HUES48 (cell line): ENCODE results near the gene PCBP3.

Experiments
- H3K27ac ChIP-seq: one replicate; pipeline ENCODE4 v1.7.0; 2013; ENCODE audit warnings: low read depth, low read length, inconsistent platforms
- H3K27me3 ChIP-seq: 2 replicates; pipeline ENCODE4 v1.6.1; 2013; ENCODE audit warnings: mild to moderate bottlenecking, low read length; ENCODE audit not compliant: control insufficient read depth, insufficient read depth
- H3K36me3 ChIP-seq: 2 replicates; pipeline ENCODE4 v1.6.1; 2013; ENCODE audit warnings: low read length; ENCODE audit not compliant: control insufficient read depth, insufficient read depth
- H3K4me1 ChIP-seq: 2 replicates; pipeline ENCODE4 v1.6.1; 2013; ENCODE audit warnings: mild to moderate bottlenecking, low read length; ENCODE audit not compliant: control insufficient read depth, insufficient read depth
- H3K4me3 ChIP-seq: 2 replicates; pipeline ENCODE4 v1.5.1; 2013; ENCODE audit warnings: mild to moderate bottlenecking, low read depth, low read length
- H3K9ac ChIP-seq: 2 replicates; pipeline ENCODE4 v1.6.1; 2013; ENCODE audit warnings: mild to moderate bottlenecking, low read depth, low read length, moderate library complexity
- H3K9me3 ChIP-seq: 2 replicates; pipeline ENCODE4 v1.6.1; 2013; ENCODE audit warnings: low read length; ENCODE audit not compliant: control insufficient read depth, insufficient read depth

PCBP3 gene

GRCh38 chr21:45874716-45875415 lies 231.3 kb downstream of the PCBP3 start:
- no peaks in the 10 kb centered on the region for H3K9me3 ChIP-seq
- no peaks in the 10 kb centered on the region for H3K27me3 ChIP-seq
- no peaks in the 10 kb centered on the region for H3K36me3 ChIP-seq
- no peaks in the 10 kb centered on the region for H3K4me1 ChIP-seq
- H3K27ac ChIP-seq = no peak overlapping the region
- no peak overlapping the region for H3K9ac ChIP-seq
- H3K4me3 ChIP-seq = no peak overlapping the region

GRCh38 chr21:45875416-45875760 lies 231.9 kb downstream of the PCBP3 start:
- H3K36me3 ChIP-seq = no peaks in the 10 kb centered on the region
- H3K4me1 ChIP-seq = no peaks in the 10 kb centered on the region
- no peaks in the 10 kb centered on the region for H3K9me3 ChIP-seq
- H3K27me3 ChIP-seq = no peaks in the 10 kb centered on the region
- no peak overlapping the region for H3K9ac ChIP-seq
- H3K4me3 ChIP-seq = no peak overlapping the region
- H3K27ac ChIP-seq = no peak overlapping the region

- Histone ChIP-seq H3K9ac (no peak overlapping the region), H3K4me1 (no peaks in the 10 kb centered on the region), H3K27ac (no peak overlapping the region), H3K4me3 (no peak overlapping the region), H3K27me3 (no peaks in the 10 kb centered on the region), H3K9me3 (no peaks in the 10 kb centered on the region), H3K36me3 (no peaks in the 10 kb centered on the region)
These were observed 232.4 kb downstream of the PCBP3 start for GRCh38 chr21:45875881-45876280.

- H3K9ac ChIP-seq = no peak overlapping the region
- no peak overlapping the region for H3K27ac ChIP-seq
- no peaks in the 10 kb centered on the region for H3K9me3 ChIP-seq
- H3K4me3 ChIP-seq = no peak overlapping the region
- no peaks in the 10 kb centered on the region for H3K27me3 ChIP-seq
- no peaks in the 10 kb centered on the region for H3K36me3 ChIP-seq
- no peaks in the 10 kb centered on the region for H3K4me1 ChIP-seq
These were observed 233.1 kb downstream of the PCBP3 start for GRCh38 chr21:45876381-45877170.

- Histone ChIP-seq H3K4me3 (no peak overlapping the region), H3K36me3 (no peaks in the 10 kb centered on the region), H3K9ac (no peak overlapping the region), H3K27ac (no peak overlapping the region), H3K27me3 (no peaks in the 10 kb centered on the region), H3K4me1 (no peaks in the 10 kb centered on the region), H3K9me3 (no peaks in the 10 kb centered on the region)
These were observed 233.6 kb downstream of the PCBP3 start for GRCh38 chr21:45877171-45877438.

- Histone ChIP-seq H3K36me3 (no peaks in the 10 kb centered on the region), H3K4me3 (no peak overlapping the region), H3K4me1 (no peaks in the 10 kb centered on the region), H3K27me3 (no peaks in the 10 kb centered on the region), H3K9me3 (no peaks in the 10 kb centered on the region), H3K27ac (no peak overlapping the region), H3K9ac (no peak overlapping the region)
These were observed 234.4 kb downstream of the PCBP3 start for GRCh38 chr21:45877821-45878469.

GRCh38 chr21:45880097-45881068 lies 236.9 kb downstream of the PCBP3 start:
- Histone ChIP-seq H3K9me3 (no peaks in the 10 kb centered on the region), H3K4me3 (no peak overlapping the region), H3K9ac (no peak overlapping the region), H3K27ac (no peak overlapping the region), H3K27me3 (no peaks in the 10 kb centered on the region), H3K4me1 (no peaks in the 10 kb centered on the region), H3K36me3 (no peaks in the 10 kb centered on the region)

- no peaks in the 10 kb centered on the region for H3K4me1 ChIP-seq
- H3K27ac ChIP-seq = no peak overlapping the region
- no peaks in the 10 kb centered on the region for H3K36me3 ChIP-seq
- no peak overlapping the region for H3K4me3 ChIP-seq
- H3K9ac ChIP-seq = no peak overlapping the region
- no peaks in the 10 kb centered on the region for H3K9me3 ChIP-seq
- H3K27me3 ChIP-seq = no peaks in the 10 kb centered on the region
These were observed 239.1 kb downstream of the PCBP3 start for GRCh38 chr21:45882645-45883044.

GRCh38 chr21:45883090-45883489 lies 239.6 kb downstream of the PCBP3 start:
- Histone ChIP-seq H3K4me3 (no peak overlapping the region), H3K27me3 (no peaks in the 10 kb centered on the region), H3K9me3 (no peaks in the 10 kb centered on the region), H3K4me1 (no peaks in the 10 kb centered on the region), H3K9ac (no peak overlapping the region), H3K27ac (no peak overlapping the region), H3K36me3 (no peaks in the 10 kb centered on the region)

- H3K27me3 ChIP-seq = no peaks in the 10 kb centered on the region
- H3K9ac ChIP-seq = no peak overlapping the region
- H3K27ac ChIP-seq = no peak overlapping the region
- no peaks in the 10 kb centered on the region for H3K36me3 ChIP-seq
- no peaks in the 10 kb centered on the region for H3K4me1 ChIP-seq
- no peaks in the 10 kb centered on the region for H3K9me3 ChIP-seq
- no peak overlapping the region for H3K4me3 ChIP-seq
These were observed 242.0 kb downstream of the PCBP3 start for GRCh38 chr21:45885597-45885929.
